Lung (tissue), 12 donors: ENCODE data around the gene FRMD1. TPM values are rescaled to one million over a fixed set of nuclear protein-coding genes. Genes with fewer than 3 reads are reported as not detected.
A peak's percentile ranks its signal among the peaks of the same experiment; 100 is the strongest.

Experiments
- ATAC-seq: fragments of 200-7000 bp; cut with Tn5 transposase; one replicate; pipeline ENCODE4 v1.9.1; 2020; ENCODE audit warnings: moderate number of reproducible peaks; ENCODE audit not compliant: insufficient read depth, low FRiP score
- DNase-seq, 3 donors: peaks; one replicate each; pipeline ENCODE4 v3.0.0-alpha.2; 2013 to 2017
- H3K27ac ChIP-seq, 2 donors: one replicate each; pipeline ENCODE4 v1.5.1; 2013; ENCODE audit warnings: mild to moderate bottlenecking in 2 of 2, moderate library complexity in 2 of 2, control low read depth in 1 of 2, inconsistent platforms in 1 of 2, low read depth in 1 of 2, low read length in 1 of 2
- H3K27me3 ChIP-seq, 3 donors: one replicate each; pipeline ENCODE4 v1.5.1; 2013; ENCODE audit warnings: low read length in 2 of 3; ENCODE audit not compliant: control insufficient read depth in 3 of 3, insufficient read depth in 3 of 3
- H3K36me3 ChIP-seq, 4 donors: one replicate each; pipeline ENCODE4 v1.5.1; 2013; ENCODE audit warnings: low read length in 4 of 4, mild to moderate bottlenecking in 1 of 4, moderate library complexity in 1 of 4; ENCODE audit not compliant: control insufficient read depth in 4 of 4, insufficient read depth in 4 of 4
- H3K4me1 ChIP-seq, 5 donors: one replicate each; pipeline ENCODE4 v1.5.1; 2013; ENCODE audit warnings: low read length in 5 of 5, mild to moderate bottlenecking in 2 of 5, moderate library complexity in 1 of 5; ENCODE audit not compliant: control insufficient read depth in 5 of 5, insufficient read depth in 5 of 5
- H3K4me3 ChIP-seq: one replicate; pipeline ENCODE4 v1.5.1; 2013; ENCODE audit warnings: mild to moderate bottlenecking, control low read depth, moderate library complexity
- H3K9ac ChIP-seq, 2 donors: one replicate each; pipeline ENCODE4 v1.5.1; 2013; ENCODE audit warnings: low read length in 2 of 2, control low read depth in 1 of 2; ENCODE audit not compliant: insufficient read depth in 1 of 2
- H3K9me3 ChIP-seq, 4 donors: one replicate each; pipeline ENCODE4 v1.5.1; 2013; ENCODE audit warnings: low read length in 3 of 4, mild to moderate bottlenecking in 1 of 4, moderate library complexity in 1 of 4; ENCODE audit not compliant: control insufficient read depth in 4 of 4, insufficient read depth in 3 of 4
- WGBS, 2 donors: extraction: QIAGEN DNeasy Blood & Tissue Kit; methylation state at CpG; one replicate each; pipeline ENCODE4 v1.1.7; 2013; 5-methylcytosine and 5-hydroxymethylcytosine counted together
- polyA plus RNA-seq, 2 donors: library from polyadenylated mRNA; stranded (reverse); fragments of 200-250 nt; gene quantifications; one replicate each; pipeline ENCODE4 v1.2.1, GENCODE V29; 2013
- total RNA-seq, 2 donors: library from RNA; depleted of rRNA in 1 of 2; stranded (reverse); fragments of >200 nt in 1 of 2; gene quantifications; one replicate each; pipeline ENCODE4 v1.2.1, GENCODE V29; 2014 to 2021
- TF ChIP-seq, protein P1 (sequence below): IDR thresholded peaks from 2 replicates; pipeline ENCODE4 v1.5.1; 2012; ENCODE audit warnings: mild to moderate bottlenecking; ENCODE audit errors: control extremely low read depth, extremely low read depth
- donor health status: control.
- donor health status: control.
- donor health status: Bipolar disorder and iron deficiency.
- donor health status: healthy.
- donor health status: DM: yes; HTN: yes; CAD: no.

The FRMD1 gene
- total and polyA plus RNA-seq, 4 donors: 0.02 to 1.4 (median 0.10) TPM

DNA sequence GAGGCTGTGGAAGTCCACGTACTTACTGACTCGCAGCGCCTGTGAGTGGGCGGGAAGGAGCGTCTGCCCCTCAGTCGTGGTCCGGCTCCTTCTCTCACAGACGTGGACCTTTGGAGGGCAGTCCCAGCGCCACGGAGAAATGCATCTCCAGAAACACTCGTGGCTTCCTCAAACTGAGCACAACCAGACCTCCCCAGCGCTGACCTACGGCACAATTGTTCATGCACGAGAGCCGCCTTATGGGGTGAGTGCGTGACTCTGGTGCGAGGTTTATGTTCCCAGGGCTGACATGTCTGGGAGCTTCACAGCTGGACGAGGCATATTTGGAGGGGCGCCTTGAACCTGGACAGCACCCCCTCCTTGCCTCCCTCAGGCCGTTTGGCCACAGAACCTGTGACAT, 29.7 kb downstream of the FRMD1 start:
- Histone ChIP-seq H3K4me1 (peaks cover 1 to 52% (median 18%) of the 10 kb centered on the region in 5 donors), H3K9me3 (no peaks in the 10 kb centered on the region), H3K27ac (no peak overlapping the region), H3K36me3 (no peaks in the 10 kb centered on the region), H3K9ac (no peak overlapping the region), H3K4me3 (no peak overlapping the region), H3K27me3 (no peaks in the 10 kb centered on the region)
- DNase-seq (peak in 1 of 3 donors; percentile 24), ATAC-seq (no peak)
- TF ChIP-seq, protein P1, sequence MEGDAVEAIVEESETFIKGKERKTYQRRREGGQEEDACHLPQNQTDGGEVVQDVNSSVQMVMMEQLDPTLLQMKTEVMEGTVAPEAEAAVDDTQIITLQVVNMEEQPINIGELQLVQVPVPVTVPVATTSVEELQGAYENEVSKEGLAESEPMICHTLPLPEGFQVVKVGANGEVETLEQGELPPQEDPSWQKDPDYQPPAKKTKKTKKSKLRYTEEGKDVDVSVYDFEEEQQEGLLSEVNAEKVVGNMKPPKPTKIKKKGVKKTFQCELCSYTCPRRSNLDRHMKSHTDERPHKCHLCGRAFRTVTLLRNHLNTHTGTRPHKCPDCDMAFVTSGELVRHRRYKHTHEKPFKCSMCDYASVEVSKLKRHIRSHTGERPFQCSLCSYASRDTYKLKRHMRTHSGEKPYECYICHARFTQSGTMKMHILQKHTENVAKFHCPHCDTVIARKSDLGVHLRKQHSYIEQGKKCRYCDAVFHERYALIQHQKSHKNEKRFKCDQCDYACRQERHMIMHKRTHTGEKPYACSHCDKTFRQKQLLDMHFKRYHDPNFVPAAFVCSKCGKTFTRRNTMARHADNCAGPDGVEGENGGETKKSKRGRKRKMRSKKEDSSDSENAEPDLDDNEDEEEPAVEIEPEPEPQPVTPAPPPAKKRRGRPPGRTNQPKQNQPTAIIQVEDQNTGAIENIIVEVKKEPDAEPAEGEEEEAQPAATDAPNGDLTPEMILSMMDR: no peak
- WGBS, 2 donors: 90 to 92% methylated on average over 20 of the region's 20 CpGs

DNA sequence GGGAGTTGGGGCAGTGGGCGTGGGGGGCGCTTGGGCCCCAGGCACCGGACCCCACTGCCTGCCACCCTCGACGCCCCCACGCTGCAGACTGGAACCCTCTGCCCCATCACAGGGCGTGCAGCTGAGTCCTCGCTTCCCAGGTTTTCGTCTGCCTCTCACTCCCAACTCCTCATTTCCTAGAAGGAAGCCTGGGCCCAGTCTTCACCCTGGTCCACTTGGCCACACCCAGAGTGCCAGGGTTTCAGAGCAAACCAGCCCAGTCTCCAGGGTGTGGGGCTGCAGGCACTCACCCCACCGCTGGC, 30.3 kb downstream of the FRMD1 start:
- H3K9me3 ChIP-seq: no peaks in the 10 kb centered on the region
- H3K9ac ChIP-seq: no peak overlapping the region
- DNase-seq (no peak), ATAC-seq (no peak)
- peaks cover 0 to 52% (median 18%) of the 10 kb centered on the region in 5 donors for H3K4me1 ChIP-seq
- 92 to 97% methylated on average over 10 of the region's 10 CpGs for WGBS, 2 donors
- H3K36me3 ChIP-seq: no peaks in the 10 kb centered on the region
- TF ChIP-seq, protein P1: no peak
- no peaks in the 10 kb centered on the region for H3K27me3 ChIP-seq
- H3K27ac ChIP-seq: no peak overlapping the region
- no peak overlapping the region for H3K4me3 ChIP-seq

DNA sequence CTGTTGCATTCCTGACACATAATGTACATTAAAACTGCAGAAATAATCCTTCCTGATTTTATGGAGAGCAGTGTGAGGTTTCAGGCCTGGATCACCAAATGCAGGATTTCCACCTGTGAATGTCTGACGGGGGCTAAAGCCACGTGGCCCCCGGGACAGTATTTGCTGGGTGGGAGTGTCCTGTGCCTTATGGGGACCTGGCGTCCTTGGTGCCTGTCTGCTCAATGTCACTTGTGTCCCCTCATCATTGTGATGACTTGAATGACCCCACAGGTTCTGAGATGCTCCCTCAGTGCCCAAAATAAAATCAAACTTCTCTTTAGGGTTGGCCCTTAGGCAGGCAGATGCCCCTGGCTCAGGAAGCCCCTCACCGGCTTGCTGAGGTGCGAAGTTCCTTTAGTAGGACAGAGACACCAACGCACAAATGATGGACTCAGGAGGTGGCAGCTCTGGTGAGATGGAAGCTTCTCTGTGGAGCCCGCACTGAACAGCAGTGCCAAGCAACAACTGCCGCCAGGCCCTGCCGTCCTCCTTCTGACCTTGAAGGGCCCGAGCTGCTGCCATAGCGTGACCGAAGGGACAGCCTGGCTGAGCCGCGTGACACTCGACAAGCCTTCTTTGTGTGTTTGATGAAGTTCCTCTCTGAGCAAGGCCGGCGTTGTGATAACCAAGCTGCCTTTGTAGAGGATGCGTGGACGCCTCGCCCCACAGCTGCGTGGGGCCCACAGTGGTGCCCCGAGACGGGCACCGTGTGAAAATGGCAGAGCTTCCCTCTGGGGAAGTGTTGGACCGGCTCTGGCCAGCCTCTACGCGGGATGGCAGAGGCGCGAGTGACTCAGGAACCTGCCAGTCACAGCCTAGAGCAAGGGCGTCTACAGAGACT, 30.9 kb downstream of the FRMD1 start:
- no peaks in the 10 kb centered on the region for H3K27me3 ChIP-seq
- no peak overlapping the region for H3K4me3 ChIP-seq
- DNase-seq (peak in 1 of 3 donors; percentile 36), ATAC-seq (no peak)
- TF ChIP-seq, protein P1: no peak
- no peaks in the 10 kb centered on the region for H3K36me3 ChIP-seq
- WGBS, 2 donors: 90 to 93% methylated on average over 31 of the region's 31 CpGs
- H3K27ac ChIP-seq: no peak overlapping the region
- no peak overlapping the region for H3K9ac ChIP-seq
- no peaks in the 10 kb centered on the region for H3K9me3 ChIP-seq
- peaks cover 0 to 52% (median 18%) of the 10 kb centered on the region in 5 donors for H3K4me1 ChIP-seq
